SK-N-SH (cell line): Measurements from ENCODE around the gene DPPA2. TPM values are rescaled to one million over a fixed set of nuclear protein-coding genes. Genes with fewer than 3 reads are reported as not detected.

Source experiments
- CTCF ChIA-PET: fragments of 300-600, 350-600 bp; formaldehyde crosslinking; extraction: SDS; loops from one replicate; lab custom pipeline; 2021; lab: Yijun Ruan, JAX
- POLR2A ChIA-PET: fragments of 350-600 bp; sonication (Branson Sonifier 250); formaldehyde crosslinking; extraction: SDS; loops from one replicate; lab custom pipeline; 2020; ENCODE audit warnings: antibody characterized with exemption, inconsistent platforms; lab: Yijun Ruan, JAX
- DNase-seq: peaks from one replicate; pipeline ENCODE4 v3.0.0; 2012
- H2AFZ ChIP-seq: fragments of 200-600 bp; sonication (generic); 2 replicates; pipeline ENCODE4 v1.8.1; 2016; ENCODE audit warnings: antibody characterized with exemption, mild to moderate bottlenecking, low read depth
- H3F3A ChIP-seq: fragments of 200-600 bp; sonication (generic); replicated peaks from 2 replicates; pipeline ENCODE3; 2016; ENCODE audit warnings: antibody characterized with exemption, mild to moderate bottlenecking; ENCODE audit not compliant: insufficient read depth
- H3K27ac ChIP-seq, 2 experiments: fragments of 200-500 bp in 1 of 2; fragments of 200-600 bp in 1 of 2; sonication (Bioruptor generic) in 1 of 2; sonication (generic), shearing (Covaris generic) in 1 of 2; 2 replicates each; pipeline versions ENCODE4 v1.5.1 to v1.6.1; 2014 to 2016; ENCODE audit warnings: low read depth in 2 of 2, inconsistent platforms in 1 of 2, low read length in 1 of 2, mild to moderate bottlenecking in 1 of 2, mixed read lengths in 1 of 2
- H3K27me3 ChIP-seq: fragments of 200-600 bp; sonication (generic), shearing (Covaris generic); 2 replicates; pipeline ENCODE4 v1.6.1; 2016; ENCODE audit warnings: mixed run types; ENCODE audit not compliant: insufficient read depth
- H3K36me3 ChIP-seq, 2 experiments: fragments of 200-500 bp in 1 of 2; fragments of 200-600 bp in 1 of 2; sonication (Bioruptor generic) in 1 of 2; sonication (generic) in 1 of 2; replicated peaks in 1 of 2; 2 replicates each; pipeline versions ENCODE3 to v1.5.1; 2014 to 2016; ENCODE audit warnings: low read length in 1 of 2, mild to moderate bottlenecking in 1 of 2; ENCODE audit not compliant: insufficient read depth in 2 of 2, control insufficient read depth in 1 of 2
- H3K4me1 ChIP-seq, 2 experiments: fragments of 200-500 bp in 1 of 2; fragments of 200-600 bp in 1 of 2; sonication (Bioruptor generic) in 1 of 2; sonication (generic), shearing (Covaris generic) in 1 of 2; 2 replicates each; pipeline versions ENCODE4 v1.5.1 to v1.6.1; 2014 to 2016; ENCODE audit warnings: low read depth in 1 of 2, low read length in 1 of 2, mixed run types in 1 of 2; ENCODE audit not compliant: insufficient read depth in 2 of 2, control insufficient read depth in 1 of 2
- H3K4me2 ChIP-seq: fragments of 200-600 bp; sonication (generic), shearing (Covaris generic); 2 replicates; pipeline ENCODE4 v1.6.1; 2017; ENCODE audit warnings: mixed run types
- H3K4me3 ChIP-seq, 2 experiments: fragments of 200-500 bp in 1 of 2; fragments of 200-600 bp in 1 of 2; sonication (Bioruptor generic) in 1 of 2; sonication (generic), shearing (Covaris generic) in 1 of 2; 2 replicates each; pipeline versions ENCODE4 v1.5.1 to v1.8.1; 2014 to 2016; ENCODE audit warnings: low read depth in 2 of 2, inconsistent platforms in 1 of 2, low read length in 1 of 2, mild to moderate bottlenecking in 1 of 2, mixed read lengths in 1 of 2, moderate library complexity in 1 of 2
- H3K79me2 ChIP-seq: fragments of 200-600 bp; sonication (generic); 2 replicates; pipeline ENCODE4 v1.8.1; 2017; ENCODE audit warnings: mild to moderate bottlenecking; ENCODE audit not compliant: insufficient read depth
- H3K9ac ChIP-seq: fragments of 200-600 bp; sonication (generic); 2 replicates; pipeline ENCODE4 v1.6.1; 2017; ENCODE audit warnings: mixed run types
- H3K9me2 ChIP-seq: fragments of 200-600 bp; sonication (generic); 2 replicates; pipeline ENCODE4 v1.6.1; 2017; ENCODE audit warnings: mixed run types
- H3K9me3 ChIP-seq: fragments of 200-600 bp; sonication (generic); 2 replicates; pipeline ENCODE4 v1.6.1; 2017; ENCODE audit warnings: mixed run types, mild to moderate bottlenecking, moderate library complexity
- H4K20me1 ChIP-seq: fragments of 200-600 bp; sonication (generic); 2 replicates; pipeline ENCODE4 v1.6.1; 2017; ENCODE audit warnings: mild to moderate bottlenecking, mixed run types; ENCODE audit not compliant: insufficient read depth
- CHD2 ChIP-seq: fragments of 150-350 bp; IDR thresholded peaks from 2 replicates; pipeline ENCODE4 v1.6.1; 2018; ENCODE audit warnings: low read length; ENCODE audit not compliant: partially characterized antibody
- ELF1 ChIP-seq: IDR thresholded peaks from 2 replicates; pipeline ENCODE4 v1.4.0; 2012
- EZH2phosphoT487 ChIP-seq: fragments of 200-600 bp; sonication (generic); IDR thresholded peaks from 2 replicates; pipeline ENCODE4 v1.6.1; 2017; ENCODE audit warnings: low read depth, mixed run types, mild to moderate bottlenecking, antibody characterized with exemption, moderate library complexity, borderline replicate concordance
- MAX ChIP-seq: IDR thresholded peaks from 2 replicates; pipeline ENCODE4 v1.4.0; 2012; ENCODE audit warnings: low read depth
- MXI1 ChIP-seq: IDR thresholded peaks from 2 replicates; pipeline ENCODE4 v1.6.1; 2012; ENCODE audit warnings: mild to moderate bottlenecking, low read depth, low read length, improper control_type of control experiment
- NFIC ChIP-seq: IDR thresholded peaks from 2 replicates; pipeline ENCODE4 v1.4.0; 2012; ENCODE audit warnings: borderline replicate concordance
- PBX3 ChIP-seq: IDR thresholded peaks from 2 replicates; pipeline ENCODE4; 2012
- POLR2AphosphoS5 ChIP-seq: IDR thresholded peaks from 2 replicates; pipeline ENCODE4 v1.6.1; 2012; ENCODE audit warnings: low read depth, low read length
- RAD21 ChIP-seq: IDR thresholded peaks from 2 replicates; pipeline ENCODE4 v1.6.1; 2012; ENCODE audit warnings: mild to moderate bottlenecking, low read length
- RXRA ChIP-seq: IDR thresholded peaks from 2 replicates; pipeline ENCODE4 v1.4.0; 2012; ENCODE audit warnings: low read depth, mild to moderate bottlenecking, borderline replicate concordance
- SIN3A ChIP-seq: IDR thresholded peaks from 2 replicates; pipeline ENCODE4 v1.6.1; 2012; ENCODE audit warnings: low read depth, mild to moderate bottlenecking, low read length, moderate library complexity, borderline replicate concordance
- TEAD4 ChIP-seq: IDR thresholded peaks from 2 replicates; pipeline ENCODE4 v1.4.0; 2012; ENCODE audit warnings: mild to moderate bottlenecking, borderline replicate concordance; ENCODE audit not compliant: insufficient read depth
- USF2 ChIP-seq: fragments of 150-350 bp; IDR thresholded peaks from 2 replicates; pipeline ENCODE4 v1.6.1; 2017; ENCODE audit warnings: antibody characterized with exemption, low read length, low read depth, borderline replicate concordance
- WGBS: methylation state at CpG from one replicate; pipeline ENCODE4 v1.1.6; 2017; ENCODE audit warnings: low lambda C conversion rate; 5-methylcytosine and 5-hydroxymethylcytosine counted together
- polyA plus RNA-seq, 3 experiments: library from polyadenylated mRNA; depleted of rRNA; stranded (reverse); fragments of >200 nt; gene quantifications; 2 replicates each; pipeline ENCODE4 v1.2.3, GENCODE V29; 2012

The DPPA2 gene
- polyA plus RNA-seq, 1 of the 3 experiments (the other 2 are of a cell fraction): not detected

- CTCF ChIA-PET: interaction anchor here (1.2 kb wide), 1 partner anchor 15 kb away, joined by 3 read pairs; no protein-coding TSS in a partner anchor
- WGBS: 70% methylated on average over 6 of the region's 6 CpGs
- H3K36me3 ChIP-seq: no peaks in the 10 kb centered on the region
Measured at GRCh38 chr3:109269577-109270275, 46.6 kb downstream of the DPPA2 start.

GRCh38 chr3:109268181-109268580 lies 48.1 kb downstream of the DPPA2 start:
- ChIA-PET POLR2A (no interaction called here), CTCF (interaction anchor here (1.8 kb wide), 1 partner anchor 8 kb away, joined by 4 read pairs; no protein-coding TSS in a partner anchor)
- Histone ChIP-seq H3K9ac (no peak overlapping the region), H3K36me3 (no peaks in the 10 kb centered on the region), H3K9me3 (no peaks in the 10 kb centered on the region), H3K4me1 (no peaks in the 10 kb centered on the region), H3K79me2 (no peaks in the 10 kb centered on the region), H3K27me3 (no peaks in the 10 kb centered on the region), H3K27ac (no peak overlapping the region), H3K4me2 (no peak overlapping the region), H4K20me1 (no peaks in the 10 kb centered on the region), H3K9me2 (no peaks in the 10 kb centered on the region), H2AFZ (no peak overlapping the region), H3F3A (no peaks in the 10 kb centered on the region), H3K4me3 (no peak overlapping the region)
- WGBS: 92% methylated on average over 1 of the region's 1 CpG
- DNase-seq: no peak
- TF ChIP-seq NFIC (no peak), SIN3A (no peak), MXI1 (no peak), CHD2 (no peak), ELF1 (no peak), USF2 (no peak), RAD21 (no peak), TEAD4 (no peak), MAX (no peak), PBX3 (no peak), RXRA (no peak)

More at GRCh38 chr3:109269577-109270275, 46.6 kb downstream of the DPPA2 start:
- Histone ChIP-seq H3K79me2 (no peaks in the 10 kb centered on the region), H3K9me3 (no peaks in the 10 kb centered on the region), H3K9ac (no peak overlapping the region), H4K20me1 (no peaks in the 10 kb centered on the region), H2AFZ (no peak overlapping the region), H3K4me1 (no peaks in the 10 kb centered on the region), H3K9me2 (no peaks in the 10 kb centered on the region), H3K27me3 (no peaks in the 10 kb centered on the region), H3F3A (no peaks in the 10 kb centered on the region), H3K4me2 (no peak overlapping the region), H3K4me3 (no peak overlapping the region), H3K27ac (no peak overlapping the region)
- TF ChIP-seq POLR2AphosphoS5 (no peak), MXI1 (no peak), ELF1 (no peak), MAX (no peak), EZH2phosphoT487 (no peak)
- no peak for DNase-seq
- POLR2A ChIA-PET: no interaction called here
